Endodermal cell (in vitro differentiated cells): Measurements from ENCODE around the gene NDUFAF8. TPM values are rescaled to one million over a fixed set of nuclear protein-coding genes. Genes with fewer than 3 reads are reported as not detected.

ENCODE experiments used
- DNase-seq: peaks from one replicate; pipeline ENCODE4 v3.0.0-alpha.2; 2017
- H3K27ac ChIP-seq: 2 replicates; pipeline ENCODE4 v1.5.1; 2013; ENCODE audit warnings: mild to moderate bottlenecking, low read depth, low read length, moderate library complexity
- H3K27me3 ChIP-seq: 2 replicates; pipeline ENCODE4 v1.6.1; 2013; ENCODE audit warnings: mild to moderate bottlenecking, low read length, moderate library complexity; ENCODE audit not compliant: insufficient read depth, control insufficient read depth, poor library complexity, severe bottlenecking
- H3K36me3 ChIP-seq: 2 replicates; pipeline ENCODE4 v1.7.0; 2013; ENCODE audit warnings: mild to moderate bottlenecking, low read length, moderate library complexity; ENCODE audit not compliant: control insufficient read depth, insufficient read depth
- H3K4me1 ChIP-seq: one replicate; pipeline ENCODE4 v1.7.0; 2013; ENCODE audit warnings: low read length; ENCODE audit not compliant: control insufficient read depth, insufficient read depth
- H3K4me3 ChIP-seq: 2 replicates; pipeline ENCODE4 v1.5.1; 2013; ENCODE audit warnings: mild to moderate bottlenecking, low read length, moderate library complexity
- H3K9ac ChIP-seq: 2 replicates; pipeline ENCODE4 v1.6.1; 2013; ENCODE audit warnings: mild to moderate bottlenecking, low read length, moderate library complexity; ENCODE audit not compliant: poor library complexity, severe bottlenecking; ENCODE audit errors: extremely low read depth
- H3K9me3 ChIP-seq: 2 replicates; pipeline ENCODE4 v1.6.1; 2013; ENCODE audit warnings: mild to moderate bottlenecking, low read length, moderate library complexity; ENCODE audit not compliant: control insufficient read depth
- H3K27ac Mint-ChIP-seq: 2 replicates; pipeline ENCODE4 v1.8.0; 2020; ENCODE audit warnings: mixed read lengths
- H3K27me3 Mint-ChIP-seq: 2 replicates; pipeline ENCODE4 v1.8.0; 2021; ENCODE audit warnings: mild to moderate bottlenecking, mixed read lengths; ENCODE audit not compliant: insufficient read depth
- H3K36me3 Mint-ChIP-seq: 2 replicates; pipeline ENCODE4 v1.8.0; 2020; ENCODE audit warnings: low read depth, mixed read lengths
- H3K4me1 Mint-ChIP-seq: 2 replicates; pipeline ENCODE4 v1.8.0; 2020; ENCODE audit warnings: mixed read lengths
- H3K4me3 Mint-ChIP-seq: 2 replicates; pipeline ENCODE4 v1.8.0; 2020; ENCODE audit warnings: mild to moderate bottlenecking, moderate library complexity, mixed read lengths
- H3K9me3 Mint-ChIP-seq: 2 replicates; pipeline ENCODE4 v1.8.0; 2020; ENCODE audit warnings: mild to moderate bottlenecking, mixed read lengths
- WGBS, 2 experiments: methylation state at CpG; one replicate each; pipeline versions ENCODE4 v1.1.5 to v1.1.7; 2013; ENCODE audit warnings: missing lambda C conversion rate in 2 of 2, mixed read lengths in 1 of 2; ENCODE audit not compliant: insufficient coverage in 1 of 2, insufficient read length in 1 of 2; 5-methylcytosine and 5-hydroxymethylcytosine counted together
- total RNA-seq, 2 donors: library from RNA; stranded (reverse); fragmentation: NEBNext Ultra II Directional in 1 of 2; extraction: Animal tissue kit (Norgen Biotek cat#: 25700) in 1 of 2; gene quantifications; 2 replicates in 1 of 2; 3 replicates in 1 of 2; pipeline ENCODE4 v1.2.1, GENCODE V29; 2021
- TF ChIP-seq, protein P1 (sequence below): fragments of 200-600 bp; sonication (generic); conservative IDR thresholded peaks from 2 replicates; pipeline ENCODE4 v1.5.0; 2021; ENCODE audit warnings: antibody characterized with exemption, mild to moderate bottlenecking

The NDUFAF8 gene
- total RNA-seq, 2 donors from 2014 or later = 42.7 to 48.7 TPM

DNA sequence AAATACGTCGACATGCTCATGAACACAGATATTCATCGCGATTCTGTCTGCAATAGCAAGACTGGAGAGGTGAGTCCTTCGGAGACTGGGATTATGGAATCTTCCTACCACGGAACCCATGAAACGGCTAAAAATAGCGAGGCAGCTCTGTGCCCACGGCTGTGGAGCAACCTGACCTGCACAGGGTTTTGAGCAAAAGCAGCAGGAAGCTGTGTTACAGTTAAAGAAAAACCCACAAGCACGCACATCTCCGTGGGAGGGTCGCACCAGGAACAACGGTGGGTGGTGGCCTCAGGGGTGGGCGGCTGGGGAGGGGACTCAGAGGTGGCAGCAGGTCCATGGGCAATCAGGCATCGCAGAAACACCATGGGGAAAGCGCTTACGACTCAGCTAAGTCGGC, 31.2 kb downstream of the NDUFAF8 start:
- DNase-seq = no peak
- no peak overlapping the region for H3K4me3 Mint-ChIP-seq
- WGBS, 2 experiments = 95 to 98% methylated on average over 18 of the region's 18 CpGs
- Histone ChIP-seq H3K27me3 (no peaks in the 10 kb centered on the region), H3K4me3 (no peak overlapping the region), H3K36me3 (peaks cover 28% of the 10 kb centered on the region), H3K27ac (no peak overlapping the region), H3K9ac (no peak overlapping the region), H3K9me3 (no peaks in the 10 kb centered on the region), H3K4me1 (no peaks in the 10 kb centered on the region)
- H3K27ac Mint-ChIP-seq = no peak overlapping the region
- peaks cover 69% of the 10 kb centered on the region for H3K36me3 Mint-ChIP-seq
- no peaks in the 10 kb centered on the region for H3K9me3 Mint-ChIP-seq
- no peaks in the 10 kb centered on the region for H3K4me1 Mint-ChIP-seq
- TF ChIP-seq, protein P1, sequence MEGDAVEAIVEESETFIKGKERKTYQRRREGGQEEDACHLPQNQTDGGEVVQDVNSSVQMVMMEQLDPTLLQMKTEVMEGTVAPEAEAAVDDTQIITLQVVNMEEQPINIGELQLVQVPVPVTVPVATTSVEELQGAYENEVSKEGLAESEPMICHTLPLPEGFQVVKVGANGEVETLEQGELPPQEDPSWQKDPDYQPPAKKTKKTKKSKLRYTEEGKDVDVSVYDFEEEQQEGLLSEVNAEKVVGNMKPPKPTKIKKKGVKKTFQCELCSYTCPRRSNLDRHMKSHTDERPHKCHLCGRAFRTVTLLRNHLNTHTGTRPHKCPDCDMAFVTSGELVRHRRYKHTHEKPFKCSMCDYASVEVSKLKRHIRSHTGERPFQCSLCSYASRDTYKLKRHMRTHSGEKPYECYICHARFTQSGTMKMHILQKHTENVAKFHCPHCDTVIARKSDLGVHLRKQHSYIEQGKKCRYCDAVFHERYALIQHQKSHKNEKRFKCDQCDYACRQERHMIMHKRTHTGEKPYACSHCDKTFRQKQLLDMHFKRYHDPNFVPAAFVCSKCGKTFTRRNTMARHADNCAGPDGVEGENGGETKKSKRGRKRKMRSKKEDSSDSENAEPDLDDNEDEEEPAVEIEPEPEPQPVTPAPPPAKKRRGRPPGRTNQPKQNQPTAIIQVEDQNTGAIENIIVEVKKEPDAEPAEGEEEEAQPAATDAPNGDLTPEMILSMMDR = no peak
- H3K27me3 Mint-ChIP-seq = no peaks in the 10 kb centered on the region

DNA sequence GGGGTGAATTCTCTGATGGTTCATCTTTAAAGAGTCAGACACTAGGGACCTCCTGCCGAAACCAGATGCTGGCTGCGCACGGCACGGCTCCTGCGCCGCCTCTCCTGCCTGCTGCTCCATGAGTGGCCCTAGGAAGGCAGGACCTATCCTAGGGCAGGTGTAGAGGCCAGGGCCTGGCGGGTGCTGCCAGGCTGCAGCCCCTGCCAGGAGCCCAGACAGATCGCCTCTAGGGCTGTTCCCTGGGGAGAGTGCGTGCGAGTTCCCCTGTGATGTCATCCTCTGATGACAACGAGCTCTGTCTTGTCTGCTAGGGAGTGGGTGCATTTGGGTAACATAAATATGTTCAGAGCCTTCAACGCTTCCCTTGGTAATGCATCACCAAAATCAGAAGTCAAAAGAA, 32.1 kb downstream of the NDUFAF8 start:
- Mint-ChIP-seq H3K4me1 (no peaks in the 10 kb centered on the region), H3K27me3 (no peaks in the 10 kb centered on the region), H3K4me3 (no peak overlapping the region), H3K9me3 (no peaks in the 10 kb centered on the region), H3K36me3 (peaks cover 67% of the 10 kb centered on the region), H3K27ac (no peak overlapping the region)
- Histone ChIP-seq H3K4me3 (no peak overlapping the region), H3K27ac (no peak overlapping the region), H3K9me3 (no peaks in the 10 kb centered on the region), H3K27me3 (no peaks in the 10 kb centered on the region), H3K4me1 (no peaks in the 10 kb centered on the region), H3K9ac (no peak overlapping the region), H3K36me3 (peaks cover 28% of the 10 kb centered on the region)
- DNase-seq = no peak
- WGBS, 2 experiments = 92 to 97% methylated on average over 6 to 12 of the region's 12 CpGs
- TF ChIP-seq, protein P1 = no peak

DNA sequence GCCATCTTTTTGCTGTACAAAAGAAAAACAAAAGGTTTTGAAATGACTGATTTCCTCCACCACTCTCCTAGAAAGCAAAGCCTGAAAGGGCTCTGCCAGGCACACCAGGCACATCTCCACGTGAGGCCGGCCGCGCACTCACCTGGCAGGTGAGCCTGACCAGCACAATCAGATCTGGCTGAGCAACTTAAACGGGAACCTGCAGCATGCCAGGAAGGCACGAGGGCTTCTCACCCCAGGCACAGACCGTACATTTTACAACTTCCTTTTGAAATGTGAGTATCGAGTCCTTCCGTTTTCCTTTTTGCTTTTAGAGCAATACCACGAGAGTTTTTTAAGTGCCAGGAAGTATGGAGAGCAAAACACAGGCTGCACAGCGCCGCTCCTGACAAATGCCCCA, 33.5 kb downstream of the NDUFAF8 start:
- Histone ChIP-seq H3K9me3 (no peaks in the 10 kb centered on the region), H3K4me1 (no peaks in the 10 kb centered on the region), H3K36me3 (peaks cover 29% of the 10 kb centered on the region), H3K9ac (no peak overlapping the region), H3K4me3 (no peak overlapping the region), H3K27ac (no peak overlapping the region), H3K27me3 (no peaks in the 10 kb centered on the region)
- H3K4me3 Mint-ChIP-seq = no peak overlapping the region
- DNase-seq = no peak
- WGBS, 2 experiments = 96 to 97% methylated on average over 12 of the region's 12 CpGs
- no peaks in the 10 kb centered on the region for H3K4me1 Mint-ChIP-seq
- TF ChIP-seq, protein P1 = no peak
- no peaks in the 10 kb centered on the region for H3K27me3 Mint-ChIP-seq
- H3K9me3 Mint-ChIP-seq = no peaks in the 10 kb centered on the region
- no peak overlapping the region for H3K27ac Mint-ChIP-seq
- H3K36me3 Mint-ChIP-seq = peaks cover 70% of the 10 kb centered on the region
